Measurements from ENCODE around the gene C1orf94. TPM values are rescaled to one million over a fixed set of nuclear protein-coding genes. Genes with fewer than 3 reads are reported as not detected.
"Not testable (repeated sequence)": the region's sequence is repeated elsewhere in the genome, so short reads cannot be mapped to it uniquely, and the experiment has no call there.

Gene C1orf94
- total RNA-seq, 2 experiments from 2014 or later = not detected

- no peak for ATAC-seq
- CTCF ChIA-PET = interaction anchor here (0.7 kb wide), 1 partner anchor 252 kb away, joined by 3 read pairs; no protein-coding TSS in a partner anchor
- no peak for DNase-seq
- peaks cover 8% of the 10 kb centered on the region for H3K4me1 Mint-ChIP-seq
- intact Hi-C loops (cut with DNase I, micrococcal nuclease) = no loop called here
- POLR2A ChIA-PET = no interaction called here
- H3K4me3 Mint-ChIP-seq = no peak overlapping the region
- H3K27ac Mint-ChIP-seq = no peak overlapping the region
- H3K9me3 Mint-ChIP-seq (ENCODE audit: low read depth) = no peaks in the 10 kb centered on the region
- H3K36me3 Mint-ChIP-seq (ENCODE audit: low read depth) = no peaks in the 10 kb centered on the region
- peaks cover 57% of the 10 kb centered on the region for H3K27me3 Mint-ChIP-seq
These were observed 9.9 kb upstream of the C1orf94 start for GRCh38 chr1:34166625-34167361.

GRCh38 chr1:34167389-34167788, 9.3 kb upstream of the C1orf94 start:
- Mint-ChIP-seq H3K9me3 (ENCODE audit: low read depth) (no peaks in the 10 kb centered on the region), H3K4me1 (peaks cover 8% of the 10 kb centered on the region), H3K27me3 (peaks cover 52% of the 10 kb centered on the region), H3K4me3 (no peak overlapping the region), H3K36me3 (ENCODE audit: low read depth) (no peaks in the 10 kb centered on the region), H3K27ac (no peak overlapping the region)
- POLR2A ChIA-PET = no interaction called here
- no peak for DNase-seq
- no peak for ATAC-seq
- CTCF ChIA-PET = no interaction called here
- intact Hi-C loops (cut with DNase I, micrococcal nuclease) = no loop called here

- intact Hi-C loops (cut with DNase I, micrococcal nuclease) = no loop called here
- no peak for ATAC-seq
- Mint-ChIP-seq H3K27me3 (peaks cover 41% of the 10 kb centered on the region), H3K4me3 (no peak overlapping the region), H3K9me3 (ENCODE audit: low read depth) (no peaks in the 10 kb centered on the region), H3K27ac (no peak overlapping the region), H3K4me1 (no peaks in the 10 kb centered on the region), H3K36me3 (ENCODE audit: low read depth) (no peaks in the 10 kb centered on the region)
- POLR2A ChIA-PET = no interaction called here
- no peak for DNase-seq
- CTCF ChIA-PET = interaction anchor here (0.6 kb wide), 1 partner anchor 13 kb away, joined by 3 read pairs; no protein-coding TSS in a partner anchor
These were observed 963 bp upstream of the C1orf94 start for GRCh38 chr1:34175744-34176143.

GRCh38 chr1:34178072-34178471, 1.4 kb downstream of the C1orf94 start:
- Mint-ChIP-seq H3K4me1 (no peaks in the 10 kb centered on the region), H3K27me3 (peaks cover 43% of the 10 kb centered on the region), H3K4me3 (no peak overlapping the region), H3K9me3 (ENCODE audit: low read depth) (no peaks in the 10 kb centered on the region), H3K36me3 (ENCODE audit: low read depth) (no peaks in the 10 kb centered on the region), H3K27ac (no peak overlapping the region)
- intact Hi-C loops (cut with DNase I, micrococcal nuclease) = no loop called here
- DNase-seq = no peak
- ChIA-PET CTCF (interaction anchor here (0.6 to 1.4 kb wide), 3 partner anchors 10 to 66 kb away, joined by 3 to 4 read pairs (median 4); no protein-coding TSS in a partner anchor), POLR2A (no interaction called here)
- ATAC-seq = no peak

DNA sequence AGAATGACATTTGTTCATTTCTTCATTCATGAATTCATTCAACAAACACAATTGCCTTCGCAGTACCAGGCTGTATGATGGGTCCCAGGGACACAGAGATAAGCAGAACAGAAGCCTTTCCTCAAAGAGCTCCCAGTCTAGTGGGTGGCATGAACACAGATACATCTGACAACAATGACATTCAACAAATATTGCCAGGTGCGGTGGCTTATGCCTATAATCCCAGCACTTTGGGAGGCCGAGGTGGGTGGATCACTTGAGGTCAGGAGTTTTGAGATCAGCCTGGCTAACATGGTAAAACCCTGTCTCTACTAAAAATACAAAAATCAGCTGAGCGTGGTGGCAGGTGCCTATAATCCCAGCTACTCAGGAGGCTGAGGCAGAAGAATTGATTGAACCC, 6.7 kb downstream of the C1orf94 start:
- H3K4me1 Mint-ChIP-seq; POLR2A ChIA-PET; H3K4me3 Mint-ChIP-seq; H3K9me3 Mint-ChIP-seq (ENCODE audit: low read depth); intact Hi-C loops (cut with DNase I, micrococcal nuclease); DNase-seq; ATAC-seq; H3K27ac Mint-ChIP-seq; H3K36me3 Mint-ChIP-seq (ENCODE audit: low read depth); CTCF ChIA-PET: not testable (repeated sequence)
- peaks cover 39% of the 10 kb centered on the region for H3K27me3 Mint-ChIP-seq

DNA sequence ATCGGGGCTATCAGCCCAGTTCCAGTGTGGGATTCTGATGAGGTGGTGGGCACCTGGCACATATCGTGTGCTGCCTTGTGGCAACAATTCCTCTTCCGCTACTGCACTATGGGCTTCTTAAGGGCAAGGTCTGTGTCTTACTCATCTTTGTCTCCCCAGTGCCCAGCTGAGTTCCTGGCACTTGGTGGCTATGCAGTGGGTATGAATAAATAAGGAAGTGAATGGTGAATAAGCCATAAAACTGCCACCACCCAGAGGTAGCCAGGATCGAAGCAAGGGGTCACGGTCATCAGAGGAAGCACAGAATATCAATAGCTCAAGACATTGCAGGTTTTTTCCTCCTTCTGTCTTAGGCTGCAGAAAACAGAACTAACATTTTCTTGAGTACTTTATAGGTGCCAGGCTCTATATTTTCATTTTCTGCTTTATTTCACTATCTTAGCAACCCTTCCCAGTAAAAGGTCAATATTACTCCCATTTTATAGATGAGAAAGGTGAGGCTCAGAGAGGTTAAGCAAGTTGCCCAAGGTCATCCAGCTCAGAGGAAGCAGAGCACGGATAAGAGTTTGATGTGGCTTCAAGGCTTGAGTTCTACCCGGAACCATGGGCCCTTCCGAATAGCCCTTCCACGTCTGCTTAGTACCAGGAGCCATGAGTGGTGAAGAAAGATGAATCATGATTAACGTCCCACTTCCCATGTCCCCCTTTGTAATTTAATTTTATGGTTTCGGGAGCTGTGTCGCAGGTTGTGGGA, 10.2 kb downstream of the C1orf94 start:
- intact Hi-C loops (cut with DNase I, micrococcal nuclease) = no loop called here
- ATAC-seq (no peak), DNase-seq (no peak)
- Mint-ChIP-seq H3K27me3 (peaks cover 33% of the 10 kb centered on the region), H3K4me1 (peaks cover 3% of the 10 kb centered on the region), H3K27ac (no peak overlapping the region), H3K9me3 (ENCODE audit: low read depth) (peaks cover 12% of the 10 kb centered on the region), H3K4me3 (no peak overlapping the region), H3K36me3 (ENCODE audit: low read depth) (no peaks in the 10 kb centered on the region)
- CTCF ChIA-PET = no interaction called here
- POLR2A ChIA-PET = no interaction called here

DNA sequence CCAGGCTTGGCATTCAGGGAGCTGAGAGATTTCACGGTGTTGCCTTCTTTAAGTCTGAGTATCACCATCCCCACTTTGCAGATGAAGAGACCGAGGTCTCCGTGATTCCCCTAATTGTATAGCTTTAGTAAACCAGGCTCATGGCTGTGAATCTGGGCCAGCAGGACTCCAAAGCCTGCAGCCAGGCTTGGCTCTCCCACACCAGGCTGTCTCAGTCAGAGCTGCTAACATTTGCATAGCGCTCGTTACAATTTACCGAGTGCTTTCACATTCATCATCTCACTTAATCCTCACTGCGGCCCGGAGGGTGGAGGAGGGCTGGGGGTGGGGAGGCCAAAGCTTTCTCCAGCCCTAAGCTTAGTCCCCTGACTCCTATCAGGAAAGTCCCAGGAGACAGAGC, 11.7 kb downstream of the C1orf94 start:
- Mint-ChIP-seq H3K4me3 (no peak overlapping the region), H3K4me1 (peaks cover 3% of the 10 kb centered on the region), H3K27ac (no peak overlapping the region), H3K36me3 (ENCODE audit: low read depth) (no peaks in the 10 kb centered on the region), H3K27me3 (peaks cover 33% of the 10 kb centered on the region), H3K9me3 (ENCODE audit: low read depth) (peaks cover 12% of the 10 kb centered on the region)
- no peak for ATAC-seq
- no peak for DNase-seq
- ChIA-PET POLR2A (interaction anchor here (0.5 kb wide), 1 partner anchor 14 kb away, joined by 5 read pairs; no protein-coding TSS in a partner anchor), CTCF (interaction anchor here (0.9 kb wide), 1 partner anchor 10 kb away, joined by 4 read pairs; no protein-coding TSS in a partner anchor)
- intact Hi-C loops (cut with DNase I, micrococcal nuclease) = no loop called here

- Mint-ChIP-seq H3K27ac (no peak overlapping the region), H3K36me3 (ENCODE audit: low read depth) (no peaks in the 10 kb centered on the region), H3K9me3 (ENCODE audit: low read depth) (peaks cover 12% of the 10 kb centered on the region), H3K4me1 (peaks cover 3% of the 10 kb centered on the region), H3K27me3 (peaks cover 31% of the 10 kb centered on the region), H3K4me3 (no peak overlapping the region)
- ChIA-PET CTCF (no interaction called here), POLR2A (no interaction called here)
- intact Hi-C loops (cut with DNase I, micrococcal nuclease) = no loop called here
- no peak for DNase-seq
- ATAC-seq = no peak
These were observed 12.3 kb downstream of the C1orf94 start for GRCh38 chr1:34188985-34189384.

- no peak for DNase-seq
- Mint-ChIP-seq H3K27me3 (peaks cover 28% of the 10 kb centered on the region), H3K27ac (no peak overlapping the region), H3K4me1 (peaks cover 3% of the 10 kb centered on the region), H3K4me3 (no peak overlapping the region), H3K9me3 (ENCODE audit: low read depth) (peaks cover 12% of the 10 kb centered on the region), H3K36me3 (ENCODE audit: low read depth) (no peaks in the 10 kb centered on the region)
- no peak for ATAC-seq
- POLR2A ChIA-PET = no interaction called here
- intact Hi-C loops (cut with DNase I, micrococcal nuclease) = no loop called here
- CTCF ChIA-PET = no interaction called here
These were observed 14.0 kb downstream of the C1orf94 start for GRCh38 chr1:34190692-34191091.

GRCh38 chr1:34192621-34193020, 15.9 kb downstream of the C1orf94 start:
- DNase-seq (no peak), ATAC-seq (no peak)
- Mint-ChIP-seq H3K9me3 (ENCODE audit: low read depth) (peaks cover 12% of the 10 kb centered on the region), H3K4me3 (no peak overlapping the region), H3K36me3 (ENCODE audit: low read depth) (no peaks in the 10 kb centered on the region), H3K27me3 (peaks cover 15% of the 10 kb centered on the region), H3K4me1 (peaks cover 3% of the 10 kb centered on the region), H3K27ac (no peak overlapping the region)
- intact Hi-C loops (cut with DNase I, micrococcal nuclease) = no loop called here
- ChIA-PET POLR2A (no interaction called here), CTCF (no interaction called here)

DNA sequence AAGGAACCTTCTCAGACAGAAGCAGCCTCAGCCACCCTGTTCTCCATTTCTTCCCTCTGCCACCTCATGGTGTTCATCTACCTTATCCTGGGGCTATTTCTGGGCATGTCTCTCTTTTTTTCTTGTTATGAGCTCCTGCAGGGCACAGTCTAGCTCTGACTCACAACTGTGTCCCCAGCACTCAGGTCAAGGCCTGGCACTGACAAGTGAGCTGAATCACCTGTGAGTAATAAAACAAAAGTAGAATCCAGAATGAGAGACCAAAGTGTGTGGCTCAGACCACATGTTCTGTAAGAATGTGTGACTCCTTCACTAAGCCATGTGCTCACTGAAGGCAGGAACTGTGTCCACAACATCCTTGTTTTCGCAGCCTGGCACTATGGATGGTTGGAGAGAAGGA, 23.2 kb downstream of the C1orf94 start:
- peak; percentile 95 for ATAC-seq
- intact Hi-C loops (cut with DNase I, micrococcal nuclease) = no loop called here
- H3K27me3 Mint-ChIP-seq = peaks cover 7% of the 10 kb centered on the region

GRCh38 chr1:34212673-34213072, 36.0 kb downstream of the C1orf94 start:
- Mint-ChIP-seq H3K27me3 (peaks cover 2% of the 10 kb centered on the region), H3K9me3 (ENCODE audit: low read depth) (no peaks in the 10 kb centered on the region), H3K27ac (no peak overlapping the region), H3K36me3 (ENCODE audit: low read depth) (no peaks in the 10 kb centered on the region), H3K4me3 (no peak overlapping the region), H3K4me1 (no peaks in the 10 kb centered on the region)
- ChIA-PET POLR2A (no interaction called here), CTCF (no interaction called here)
- intact Hi-C loops (cut with DNase I, micrococcal nuclease) = no loop called here
- no peak for DNase-seq
- ATAC-seq = no peak

More for the DNA sequence above, 23.2 kb downstream of the C1orf94 start:
- peaks cover 3% of the 10 kb centered on the region for H3K4me1 Mint-ChIP-seq
- H3K27ac Mint-ChIP-seq = no peak overlapping the region
- ChIA-PET CTCF (no interaction called here), POLR2A (no interaction called here)
- H3K9me3 Mint-ChIP-seq (ENCODE audit: low read depth) = no peaks in the 10 kb centered on the region
- peak; percentile 40 for DNase-seq
- no peaks in the 10 kb centered on the region for H3K36me3 Mint-ChIP-seq (ENCODE audit: low read depth)
- H3K4me3 Mint-ChIP-seq = no peak overlapping the region

All from activated CD4-positive, alpha-beta T cell treated with anti-CD3 and anti-CD28 coated beads for 36 hours (primary cell).